Midbrain (tissue), 1 donor: ENCODE data around the gene ASTL.
"Not testable (repeated sequence)": the region's sequence is repeated elsewhere in the genome, so short reads cannot be mapped to it uniquely, and the experiment has no call there.

Source experiments
- DNase-seq: peaks from one replicate; lab custom pipeline; 2025; lab: John Stamatoyannopoulos, UW

ASTL gene

GRCh38 chr2:96146153-96146880 is 8.0 kb upstream of the ASTL start:
- peak; percentile 29 for DNase-seq

- no peak for DNase-seq
Measured at GRCh38 chr2:96145848-96146152, 7.5 kb upstream of the ASTL start.

DNA sequence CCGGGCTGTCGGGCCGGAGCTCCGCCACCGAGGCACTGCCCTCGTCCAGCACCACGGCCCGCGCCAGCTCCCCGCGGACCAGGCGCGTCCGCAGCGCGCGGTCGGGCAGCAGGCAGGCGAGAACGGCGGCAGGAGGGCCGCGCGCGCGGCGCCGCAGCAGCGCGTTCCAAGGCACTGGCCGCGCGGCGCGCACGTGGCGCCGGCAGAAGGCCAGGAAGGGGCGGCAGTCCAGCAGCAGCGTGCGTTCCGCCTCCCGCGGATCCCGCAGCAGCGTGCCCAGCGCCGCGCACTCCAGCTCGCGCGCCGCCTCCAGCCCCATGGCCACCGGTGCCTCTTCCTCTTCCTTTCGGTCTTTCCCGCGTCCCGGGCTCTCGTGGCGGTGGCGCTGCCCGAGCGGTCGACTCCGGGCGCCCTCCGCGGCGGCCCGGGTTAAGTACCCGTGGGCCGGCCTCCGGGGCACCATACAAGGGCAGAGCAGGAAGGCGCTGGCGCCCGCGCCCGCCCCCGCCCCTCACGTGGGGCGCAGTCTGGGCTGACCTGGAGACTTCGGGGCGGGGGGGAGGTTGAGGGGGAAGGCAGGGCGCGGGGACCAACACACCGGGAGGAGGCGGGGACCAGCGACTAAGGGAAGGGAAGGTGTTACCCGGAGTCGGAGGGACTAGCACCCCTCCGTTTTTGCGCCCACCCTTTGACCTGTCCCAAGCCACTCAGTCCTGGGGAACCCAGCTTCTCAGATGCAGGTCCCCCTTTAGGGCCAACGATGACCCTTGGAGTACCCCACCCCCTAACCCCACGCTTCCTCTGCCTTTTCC is 6.9 kb upstream of the ASTL start, which contains the start of gene DUSP2:
Gene DUSP2 (minus strand): TSS at position 405 of the 812 bp plus-strand sequence. CDS start 86 bp downstream, at position 319.
- peak; percentile 73 for DNase-seq

DNA sequence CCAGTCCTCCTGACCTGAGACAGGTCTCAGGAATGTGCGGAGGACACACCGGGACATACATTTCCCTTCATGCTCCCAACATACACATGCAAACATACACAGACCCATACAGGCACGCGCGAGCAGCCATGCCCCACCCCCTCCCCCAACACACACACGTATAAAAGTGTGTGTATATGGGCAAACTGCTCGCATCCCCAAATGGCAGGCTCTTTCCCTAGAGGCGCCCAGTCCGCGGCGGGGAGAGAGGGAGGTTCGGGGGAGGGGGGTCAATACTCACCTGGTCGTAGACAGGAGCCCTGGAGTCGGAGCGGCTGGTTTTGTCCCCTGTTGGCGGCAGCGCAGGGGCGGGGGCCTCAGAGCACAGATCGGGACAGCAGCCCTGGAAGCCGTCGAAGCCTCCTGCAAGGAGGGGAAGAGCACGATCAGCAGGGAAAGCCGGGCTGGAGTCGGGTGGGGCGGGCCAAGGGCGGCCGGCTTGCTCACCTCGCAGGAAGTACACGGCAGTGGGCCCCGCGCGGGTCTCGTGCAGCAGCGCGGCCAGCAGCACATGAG is 6.3 kb upstream of the ASTL start:
- DNase-seq = no peak

GRCh38 chr2:96143848-96144480 is 5.7 kb upstream of the ASTL start:
- no peak for DNase-seq

- no peak for DNase-seq
Measured at GRCh38 chr2:96143231-96143847, 5.0 kb upstream of the ASTL start.

DNA sequence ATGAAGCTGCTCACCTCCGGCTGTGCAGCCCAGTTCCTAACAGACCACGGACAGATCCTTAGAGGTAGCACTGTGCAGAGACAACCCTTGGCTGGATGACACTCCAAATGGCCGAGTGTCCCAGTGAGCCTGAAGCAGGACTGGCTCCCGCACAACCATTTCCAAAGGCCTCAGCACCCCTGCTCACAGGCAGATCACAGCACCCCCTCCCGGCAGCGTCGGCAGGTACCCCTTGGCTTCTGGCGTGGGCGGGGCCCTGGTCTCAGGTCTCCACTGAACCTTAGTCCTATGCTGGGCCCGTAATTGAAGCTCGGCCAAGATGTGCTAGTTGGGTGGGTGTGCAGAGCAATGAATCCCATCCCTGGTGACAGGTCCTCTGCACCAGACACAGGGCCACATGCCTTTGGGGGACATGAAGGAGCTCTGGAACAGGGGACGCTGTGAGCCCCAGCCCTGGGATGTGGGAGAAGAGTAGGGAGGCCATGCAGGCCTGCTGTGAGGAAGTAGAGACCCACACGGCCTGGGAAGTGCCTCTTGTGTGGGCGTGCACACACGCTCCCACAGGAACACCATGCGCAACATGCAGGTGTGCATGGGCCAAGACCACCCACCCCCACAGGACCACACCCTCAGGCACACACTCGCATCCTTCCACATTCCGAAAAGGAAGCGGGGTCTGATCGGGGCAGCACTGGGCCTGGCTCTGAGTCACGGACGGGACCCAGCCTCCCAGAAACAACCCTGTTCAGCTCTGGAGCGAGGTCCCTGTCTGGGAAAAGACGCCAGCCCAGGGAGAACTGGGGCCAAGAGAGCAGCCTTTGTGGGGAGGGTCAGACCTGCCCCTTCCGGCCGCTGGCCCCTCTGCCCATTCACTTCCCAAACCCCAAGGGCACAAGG is 4.2 kb upstream of the ASTL start:
- DNase-seq = no peak

GRCh38 chr2:96141624-96141967 is 3.3 kb upstream of the ASTL start:
- not testable (repeated sequence) for DNase-seq

DNA sequence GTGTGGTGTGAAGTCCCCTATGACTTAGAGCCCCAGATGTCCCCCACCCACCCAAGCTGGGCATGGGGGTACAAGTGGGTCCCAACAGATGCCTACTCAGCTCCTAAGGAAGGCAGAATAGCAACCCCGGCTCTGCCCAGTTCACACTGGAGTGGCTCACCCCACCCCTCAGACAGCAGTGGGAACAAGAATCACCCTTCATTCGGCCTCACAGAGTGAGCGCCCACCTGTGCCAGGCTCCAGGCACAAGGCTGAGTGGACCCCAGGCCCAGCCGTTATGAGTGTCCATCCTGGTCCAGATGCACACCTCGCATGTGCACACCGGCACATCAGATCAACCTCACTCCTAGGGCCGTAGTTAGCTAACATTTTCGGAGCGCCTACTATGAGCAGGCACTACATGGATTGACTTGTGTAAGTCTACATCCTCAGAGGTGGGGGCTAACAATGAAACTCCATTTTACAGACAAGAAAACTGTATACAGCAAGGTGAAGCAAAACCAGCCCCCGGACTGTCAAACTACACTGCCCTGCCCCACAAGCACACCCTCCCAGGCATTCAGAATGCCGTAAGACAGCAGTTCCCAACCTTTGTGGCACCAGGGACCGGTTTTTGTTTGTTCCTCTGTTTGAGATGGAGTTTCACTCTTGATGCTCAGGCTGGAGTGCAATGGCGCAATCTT is 2.8 kb upstream of the ASTL start:
- DNase-seq = no peak

- DNase-seq = no peak
Measured at GRCh38 chr2:96139181-96139758, 968 bp upstream of the ASTL start.

DNA sequence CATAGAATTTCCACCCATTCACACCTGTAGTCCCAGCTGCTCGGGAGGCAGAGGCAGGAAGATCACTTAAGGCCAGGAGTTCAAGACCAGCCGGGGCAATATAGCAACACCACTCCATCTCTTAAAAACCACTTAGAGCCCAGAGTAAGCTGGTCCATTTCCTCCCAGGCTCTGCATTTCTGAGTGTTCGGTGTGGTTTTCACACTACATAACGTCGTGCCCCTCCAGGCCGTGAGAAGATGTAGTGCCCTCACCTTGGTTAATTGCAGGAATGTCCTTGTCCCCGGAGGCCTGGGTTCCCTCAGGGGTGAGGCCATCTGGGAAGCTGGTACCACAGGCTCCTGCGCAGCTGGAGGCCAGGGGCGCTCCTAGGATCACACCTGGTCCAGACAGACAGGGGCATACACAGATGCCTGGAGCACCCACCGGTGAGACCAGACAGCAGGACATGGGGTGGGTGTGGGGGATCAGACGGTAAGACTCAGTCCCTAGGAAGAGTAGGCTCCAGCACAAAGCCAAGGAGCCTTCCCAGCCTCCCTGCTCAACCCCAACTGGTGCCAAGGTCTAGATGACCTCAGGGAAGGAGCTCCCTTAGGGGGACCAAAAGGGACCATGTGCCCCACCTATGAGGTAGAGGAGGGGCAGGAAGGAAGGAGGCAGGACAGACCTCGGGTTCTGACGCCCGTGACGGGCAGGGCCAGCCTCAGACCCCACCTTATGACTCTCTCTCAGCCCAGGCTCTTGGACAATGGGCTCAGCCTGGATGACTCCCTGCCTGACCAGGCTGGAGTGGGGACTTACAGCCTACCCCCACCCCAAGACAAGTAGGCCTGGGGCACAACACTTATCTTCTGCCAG is 752 bp downstream of the ASTL start:
- no peak for DNase-seq

GRCh38 chr2:96136129-96136720 is 2.1 kb downstream of the ASTL start:
- DNase-seq = no peak

DNA sequence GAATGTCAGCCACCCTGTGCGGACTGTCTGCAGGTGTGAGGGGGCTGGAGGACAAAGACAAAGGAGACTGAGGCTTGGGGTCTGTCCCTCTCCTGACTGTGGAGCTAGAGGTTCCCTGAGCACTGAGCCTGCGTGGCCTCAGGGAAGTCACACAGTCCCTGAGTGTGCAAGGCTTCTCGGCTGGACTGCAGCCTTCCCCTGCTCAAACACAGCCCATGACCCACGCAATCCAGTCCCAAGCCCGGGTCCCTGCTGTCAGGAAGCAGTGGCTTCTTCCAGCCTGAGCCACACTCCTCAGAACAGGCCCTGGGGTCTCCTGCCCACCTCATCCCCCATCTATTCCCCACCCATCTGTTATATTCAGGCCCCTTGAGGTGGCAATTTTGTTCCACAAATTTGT is 2.7 kb downstream of the ASTL start:
- DNase-seq = no peak

- DNase-seq = no peak
Measured at GRCh38 chr2:96135171-96135570, 3.1 kb downstream of the ASTL start.

- no peak for DNase-seq
Measured at GRCh38 chr2:96134421-96134820, 3.9 kb downstream of the ASTL start.

DNA sequence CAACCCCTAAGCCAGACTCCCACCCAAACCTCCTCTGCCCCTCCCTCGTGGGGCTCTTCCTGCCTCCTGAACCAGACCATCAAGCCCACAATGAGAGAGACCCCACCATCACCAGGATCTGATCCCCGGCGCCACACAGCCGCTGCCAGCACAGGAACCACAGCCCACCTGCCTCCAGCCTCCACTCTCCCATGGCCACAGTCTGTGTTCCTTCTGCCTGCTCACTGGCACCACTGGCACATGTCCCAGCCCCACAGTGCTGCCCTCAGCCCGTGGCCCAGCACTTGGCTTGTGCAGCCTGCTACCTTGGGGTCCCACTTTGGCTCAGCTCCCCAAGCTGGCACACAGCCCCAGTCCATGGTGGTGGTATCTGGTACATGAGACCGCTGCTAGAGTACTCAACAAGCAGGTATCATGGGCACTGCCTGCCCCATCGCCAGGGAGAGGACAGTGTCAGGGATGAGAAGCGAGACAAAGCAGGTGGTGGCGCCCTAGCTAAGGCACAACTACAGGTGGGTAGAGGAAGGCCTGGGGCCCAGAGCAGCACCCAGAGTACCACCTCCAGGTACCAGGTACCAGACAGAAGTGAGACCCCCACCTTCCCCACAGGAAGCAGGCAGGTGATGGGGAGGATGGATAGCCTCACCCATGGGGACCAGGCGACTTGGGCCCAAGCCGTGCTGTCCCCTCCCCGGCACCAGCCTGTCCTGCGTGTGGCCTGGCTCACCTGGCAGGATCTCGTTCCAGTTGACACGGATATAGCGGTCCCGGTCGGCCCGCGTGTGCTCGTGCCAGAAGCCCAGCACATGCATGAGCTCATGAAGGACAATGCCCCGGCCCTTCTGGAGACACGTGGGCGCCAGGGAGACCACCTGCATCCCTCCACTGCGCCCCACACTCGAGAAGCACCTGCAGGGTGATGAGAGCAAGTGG is 6.2 kb downstream of the ASTL start:
- no peak for DNase-seq

GRCh38 chr2:96131152-96131812 is 7.0 kb downstream of the ASTL start:
- no peak for DNase-seq
